ENCODE data around the gene SLC49A4.

The SLC49A4 gene

DNA sequence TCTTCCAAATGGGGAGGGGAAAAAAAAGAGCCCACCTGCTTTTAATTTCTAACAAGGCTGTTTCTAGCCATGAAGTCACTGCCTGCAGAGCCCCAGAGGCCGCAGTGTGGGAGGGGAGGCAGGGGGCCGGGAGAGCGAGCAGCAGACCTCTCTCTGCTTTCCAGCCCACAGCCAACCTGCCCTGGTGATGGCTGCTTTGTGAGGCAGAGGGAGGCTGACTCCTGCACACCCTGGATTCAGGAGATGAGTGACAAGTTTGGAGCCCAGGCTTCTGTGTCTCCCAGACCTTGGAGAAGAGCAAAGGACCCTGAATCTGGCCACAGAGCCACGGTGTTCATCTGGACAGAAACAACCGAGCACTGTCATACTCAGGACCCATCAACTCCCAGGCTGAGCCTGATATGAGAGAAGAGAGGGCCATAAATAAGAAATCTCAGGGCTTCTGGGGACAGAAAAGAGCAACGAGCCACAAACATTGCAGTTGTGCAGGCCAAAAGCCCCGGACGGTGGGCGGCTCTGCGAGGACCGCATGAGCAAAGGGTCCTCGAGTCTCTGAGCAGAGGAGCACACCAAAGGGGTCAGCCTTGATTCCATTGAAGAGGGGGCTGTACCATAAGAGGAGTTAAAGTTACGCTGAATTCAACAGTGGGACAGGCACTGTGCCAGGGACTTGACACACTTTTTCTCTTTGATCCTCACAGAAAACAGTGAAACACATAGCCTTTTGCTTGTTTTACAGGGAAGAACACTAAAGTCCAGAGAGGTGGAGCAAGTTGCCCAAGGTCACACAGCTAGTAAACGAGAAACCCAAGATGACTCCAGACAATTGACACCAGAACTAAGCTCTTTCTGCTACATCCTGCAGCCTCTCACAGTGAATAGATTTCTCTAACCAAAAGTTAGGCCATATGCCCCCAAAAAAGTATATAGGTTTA, 135.5 kb downstream of the SLC49A4 start:
- no peak for DNase-seq
